WTC11 (cell line): ENCODE results near the gene OR56A3.

ENCODE experiments used
- FOXK1 ChIP-seq: sonication (generic); formaldehyde crosslinking; IDR thresholded peaks from 2 replicates; pipeline ENCODE4 v1.8.0; 2022; ENCODE audit warnings: mild to moderate bottlenecking, moderate library complexity, missing genetic modification reagents
- IRF2 ChIP-seq: sonication (generic); formaldehyde crosslinking; IDR thresholded peaks from 2 replicates; pipeline ENCODE4 v1.8.0; 2022; ENCODE audit warnings: low read depth, missing genetic modification reagents, borderline replicate concordance
- ZBTB21 ChIP-seq: sonication (generic); formaldehyde crosslinking; IDR thresholded peaks from 2 replicates; pipeline ENCODE4 v1.8.1; 2023; ENCODE audit warnings: mild to moderate bottlenecking, missing genetic modification reagents, borderline replicate concordance
- ZNF263 ChIP-seq: sonication (generic); formaldehyde crosslinking; IDR thresholded peaks from 2 replicates; pipeline ENCODE4 v1.8.1; 2022; ENCODE audit warnings: low read depth, mild to moderate bottlenecking, moderate library complexity, missing genetic modification reagents
- TF ChIP-seq, protein P1 (sequence below): fragments of 200-600 bp; IDR thresholded peaks from 2 replicates; pipeline ENCODE4 v1.8.0; 2022; ENCODE audit warnings: antibody characterized with exemption

DNA sequence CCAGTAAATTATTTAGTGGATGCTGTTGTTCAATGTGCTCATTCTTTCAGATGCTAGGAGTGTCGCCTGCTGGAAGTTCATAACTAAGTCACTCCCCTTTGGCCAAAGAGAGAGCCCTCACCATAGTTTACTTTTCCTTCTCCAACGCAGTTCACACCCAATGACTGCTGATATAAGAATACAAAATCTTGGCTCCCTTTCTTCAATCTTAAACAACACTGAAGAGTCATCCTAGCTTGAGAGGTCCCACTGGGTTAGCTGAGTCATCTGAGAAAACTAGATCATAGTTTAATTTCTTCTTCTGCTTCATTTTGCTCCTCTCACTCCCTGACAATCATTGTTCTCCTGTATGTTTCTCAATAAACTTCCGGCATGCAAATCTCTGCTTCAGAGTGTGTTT, 50.1 kb downstream of the OR56A3 start:
- TF ChIP-seq ZBTB21, result no peak
- TF ChIP-seq, protein P1, sequence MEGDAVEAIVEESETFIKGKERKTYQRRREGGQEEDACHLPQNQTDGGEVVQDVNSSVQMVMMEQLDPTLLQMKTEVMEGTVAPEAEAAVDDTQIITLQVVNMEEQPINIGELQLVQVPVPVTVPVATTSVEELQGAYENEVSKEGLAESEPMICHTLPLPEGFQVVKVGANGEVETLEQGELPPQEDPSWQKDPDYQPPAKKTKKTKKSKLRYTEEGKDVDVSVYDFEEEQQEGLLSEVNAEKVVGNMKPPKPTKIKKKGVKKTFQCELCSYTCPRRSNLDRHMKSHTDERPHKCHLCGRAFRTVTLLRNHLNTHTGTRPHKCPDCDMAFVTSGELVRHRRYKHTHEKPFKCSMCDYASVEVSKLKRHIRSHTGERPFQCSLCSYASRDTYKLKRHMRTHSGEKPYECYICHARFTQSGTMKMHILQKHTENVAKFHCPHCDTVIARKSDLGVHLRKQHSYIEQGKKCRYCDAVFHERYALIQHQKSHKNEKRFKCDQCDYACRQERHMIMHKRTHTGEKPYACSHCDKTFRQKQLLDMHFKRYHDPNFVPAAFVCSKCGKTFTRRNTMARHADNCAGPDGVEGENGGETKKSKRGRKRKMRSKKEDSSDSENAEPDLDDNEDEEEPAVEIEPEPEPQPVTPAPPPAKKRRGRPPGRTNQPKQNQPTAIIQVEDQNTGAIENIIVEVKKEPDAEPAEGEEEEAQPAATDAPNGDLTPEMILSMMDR, result no peak
- TF ChIP-seq FOXK1 (CRISPR knock-in tag), result no peak
- TF ChIP-seq IRF2 (CRISPR knock-in tag), result no peak
- no peak for TF ChIP-seq ZNF263
